Ovary (tissue), 3 donors: ENCODE measurements around the gene WNT6.

ENCODE experiments used
- EP300 ChIP-seq: sonication (generic); formaldehyde crosslinking; IDR thresholded peaks from one replicate; pipeline ENCODE4 v1.6.1; 2017; ENCODE audit warnings: antibody characterized with exemption
- POLR2A ChIP-seq: fragments of 450-650 bp; IDR thresholded peaks from one replicate; pipeline ENCODE4 v1.6.1; 2017; ENCODE audit warnings: antibody characterized with exemption, mild to moderate bottlenecking, moderate library complexity
- TF ChIP-seq, protein P1 (sequence below), 3 donors: fragments of 450-650 bp in 2 of 3; fragments of 200-600 bp in 1 of 3; IDR thresholded peaks; one replicate each; pipeline versions ENCODE4 v1.5.1 to v1.8.0; 2016 to 2022; ENCODE audit warnings: antibody characterized with exemption in 3 of 3, mild to moderate bottlenecking in 1 of 3
- donor health status: DM: no; HTN: no; CAD: no.

GRCh38 chr2:218908721-218909619, 49.4 kb downstream of the WNT6 start:
- TF ChIP-seq, protein P1, sequence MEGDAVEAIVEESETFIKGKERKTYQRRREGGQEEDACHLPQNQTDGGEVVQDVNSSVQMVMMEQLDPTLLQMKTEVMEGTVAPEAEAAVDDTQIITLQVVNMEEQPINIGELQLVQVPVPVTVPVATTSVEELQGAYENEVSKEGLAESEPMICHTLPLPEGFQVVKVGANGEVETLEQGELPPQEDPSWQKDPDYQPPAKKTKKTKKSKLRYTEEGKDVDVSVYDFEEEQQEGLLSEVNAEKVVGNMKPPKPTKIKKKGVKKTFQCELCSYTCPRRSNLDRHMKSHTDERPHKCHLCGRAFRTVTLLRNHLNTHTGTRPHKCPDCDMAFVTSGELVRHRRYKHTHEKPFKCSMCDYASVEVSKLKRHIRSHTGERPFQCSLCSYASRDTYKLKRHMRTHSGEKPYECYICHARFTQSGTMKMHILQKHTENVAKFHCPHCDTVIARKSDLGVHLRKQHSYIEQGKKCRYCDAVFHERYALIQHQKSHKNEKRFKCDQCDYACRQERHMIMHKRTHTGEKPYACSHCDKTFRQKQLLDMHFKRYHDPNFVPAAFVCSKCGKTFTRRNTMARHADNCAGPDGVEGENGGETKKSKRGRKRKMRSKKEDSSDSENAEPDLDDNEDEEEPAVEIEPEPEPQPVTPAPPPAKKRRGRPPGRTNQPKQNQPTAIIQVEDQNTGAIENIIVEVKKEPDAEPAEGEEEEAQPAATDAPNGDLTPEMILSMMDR (IDR thresholded peaks at IDR 0.05), result no peak
- no peak for TF ChIP-seq POLR2A
- TF ChIP-seq EP300, result no peak
